GM23248 (cell line): Measurements from ENCODE around the gene RWDD4. TPM values are rescaled to one million over a fixed set of nuclear protein-coding genes. Genes with fewer than 3 reads are reported as not detected.
A peak's percentile ranks its signal among the peaks of the same experiment; 100 is the strongest.

Experiments
- DNase-seq: peaks from one replicate; pipeline ENCODE4 v3.0.0-alpha.2; 2015
- H2AFZ ChIP-seq: fragments of 200-600 bp; sonication (generic); 2 replicates; pipeline ENCODE4 v1.6.1; 2016; ENCODE audit warnings: antibody characterized with exemption
- H3F3A ChIP-seq: fragments of 200-600 bp; sonication (generic); 2 replicates; pipeline ENCODE4 v1.6.1; 2016; ENCODE audit warnings: mild to moderate bottlenecking, antibody characterized with exemption, mixed run types; ENCODE audit not compliant: insufficient read depth
- H3K27ac ChIP-seq: fragments of 200-600 bp; sonication (generic); 2 replicates; pipeline ENCODE4 v1.5.1; 2016; ENCODE audit warnings: mild to moderate bottlenecking
- H3K27me3 ChIP-seq: fragments of 200-600 bp; sonication (generic); replicated peaks from 2 replicates; pipeline ENCODE4 v1.6.1; 2016; ENCODE audit warnings: mild to moderate bottlenecking; ENCODE audit not compliant: insufficient read depth
- H3K36me3 ChIP-seq: fragments of 200-600 bp; sonication (generic); 2 replicates; pipeline ENCODE4 v1.6.1; 2016; ENCODE audit warnings: low read depth, mild to moderate bottlenecking
- H3K4me1 ChIP-seq: fragments of 200-600 bp; sonication (generic); 2 replicates; pipeline ENCODE4 v1.6.1; 2016; ENCODE audit warnings: mild to moderate bottlenecking; ENCODE audit not compliant: insufficient read depth
- H3K4me2 ChIP-seq: fragments of 200-600 bp; sonication (generic); one replicate; pipeline ENCODE4 v1.6.1; 2016; ENCODE audit warnings: mild to moderate bottlenecking; ENCODE audit not compliant: unreplicated experiment
- H3K4me3 ChIP-seq: fragments of 200-600 bp; sonication (generic); 2 replicates; pipeline ENCODE4 v1.5.1; 2016; ENCODE audit warnings: mild to moderate bottlenecking
- H3K79me2 ChIP-seq: fragments of 200-600 bp; sonication (generic); 2 replicates; pipeline ENCODE4 v1.6.1; 2016; ENCODE audit warnings: mild to moderate bottlenecking; ENCODE audit not compliant: insufficient read depth
- H3K9ac ChIP-seq: fragments of 200-600 bp; sonication (generic); 2 replicates; pipeline ENCODE4 v1.6.1; 2016; ENCODE audit warnings: mild to moderate bottlenecking
- H3K9me2 ChIP-seq: fragments of 200-600 bp; sonication (generic); 2 replicates; pipeline ENCODE4 v1.6.1; 2016; ENCODE audit warnings: mixed run types, mild to moderate bottlenecking, moderate library complexity; ENCODE audit not compliant: insufficient read depth
- H3K9me3 ChIP-seq: fragments of 200-600 bp; sonication (generic); one replicate; pipeline ENCODE4 v1.6.1; 2017; ENCODE audit warnings: low read depth
- H4K20me1 ChIP-seq: fragments of 200-600 bp; sonication (generic); 2 replicates; pipeline ENCODE4 v1.6.0; 2016; ENCODE audit not compliant: insufficient read depth
- EZH2 ChIP-seq: fragments of 200-600 bp; sonication (generic); IDR thresholded peaks from 2 replicates; pipeline ENCODE4 v1.6.1; 2018; ENCODE audit warnings: antibody characterized with exemption, mild to moderate bottlenecking; ENCODE audit not compliant: insufficient read depth, poor library complexity, severe bottlenecking
- EZH2phosphoT487 ChIP-seq: fragments of 200-600 bp; sonication (generic); IDR thresholded peaks from 2 replicates; pipeline ENCODE4 v1.6.1; 2018; ENCODE audit warnings: antibody characterized with exemption, moderate library complexity, mild to moderate bottlenecking, low read depth; ENCODE audit not compliant: insufficient read depth
- WGBS, 2 experiments: methylation state at CpG; one replicate each; pipeline ENCODE4 v1.1.6; 2015 to 2017; ENCODE audit warnings: low lambda C conversion rate in 2 of 2, low coverage in 1 of 2; ENCODE audit errors: missing lambda C conversion rate in 2 of 2; 5-methylcytosine and 5-hydroxymethylcytosine counted together
- in situ Hi-C: fragments of 300-500 bp; cut with MboI; formaldehyde crosslinking; loops from 2 replicates; pipeline ENCODE4 v1.15.0; 2020
- polyA plus RNA-seq: library from polyadenylated mRNA; unstranded; fragments of >200 nt; fragmentation: Nextera tagmentation; extraction: Ambion mirVana; gene quantifications from 2 replicates; pipeline ENCODE4 v1.2.1, GENCODE V29; 2016
- total RNA-seq: library from RNA; depleted of rRNA; stranded (reverse); fragments of >200 nt; shearing (Covaris generic); gene quantifications from 2 replicates; pipeline ENCODE4 v1.2.3, GENCODE V29; 2014

RWDD4 gene
- total and polyA plus RNA-seq, 2 experiments from 2014 or later: 38.0 to 41.6 TPM

- H3K27ac ChIP-seq: no peak overlapping the region
- no peak overlapping the region for H2AFZ ChIP-seq
- no peaks in the 10 kb centered on the region for H3K9me3 ChIP-seq
- no peaks in the 10 kb centered on the region for H3K36me3 ChIP-seq
- H3K27me3 ChIP-seq: peaks cover 8% of the 10 kb centered on the region; the same call in 1 of the 2 replicates
- no peaks in the 10 kb centered on the region for H3F3A ChIP-seq
- 89 to 90% methylated on average over 9 of the region's 9 CpGs for WGBS, 2 experiments
- H3K79me2 ChIP-seq: no peaks in the 10 kb centered on the region
- DNase-seq: no peak
- no peak overlapping the region for H3K9ac ChIP-seq
- no peaks in the 10 kb centered on the region for H3K4me1 ChIP-seq
- H3K4me3 ChIP-seq: no peak overlapping the region
- TF ChIP-seq EZH2phosphoT487 (no peak), EZH2 (no peak)
- H4K20me1 ChIP-seq: no peaks in the 10 kb centered on the region
- in situ Hi-C loops: no loop called here
- H3K9me2 ChIP-seq: no peaks in the 10 kb centered on the region
- H3K4me2 ChIP-seq: no peak overlapping the region
Observed at GRCh38 chr4:183609151-183609550, 49.8 kb downstream of the RWDD4 start.

- Histone ChIP-seq H3K79me2 (no peaks in the 10 kb centered on the region), H3K4me3 (no peak overlapping the region), H2AFZ (no peak overlapping the region), H3K27me3 (no peaks in the 10 kb centered on the region), H3K9ac (no peak overlapping the region), H3F3A (no peaks in the 10 kb centered on the region), H3K4me1 (no peaks in the 10 kb centered on the region), H3K36me3 (no peaks in the 10 kb centered on the region), H3K9me2 (no peaks in the 10 kb centered on the region), H4K20me1 (no peaks in the 10 kb centered on the region), H3K9me3 (no peaks in the 10 kb centered on the region), H3K27ac (no peak overlapping the region), H3K4me2 (no peak overlapping the region)
- WGBS, 2 experiments: 56 to 60% methylated on average over 4 of the region's 4 CpGs
- in situ Hi-C loops: no loop called here
- TF ChIP-seq EZH2phosphoT487 (no peak), EZH2 (no peak)
- no peak for DNase-seq
Observed at GRCh38 chr4:183607894-183608293, 51.1 kb downstream of the RWDD4 start.

GRCh38 chr4:183602557-183603027 lies 56.4 kb downstream of the RWDD4 start:
- Histone ChIP-seq H3K4me2 (no peak overlapping the region), H3K27ac (no peak overlapping the region), H3K4me1 (no peaks in the 10 kb centered on the region), H3K27me3 (no peaks in the 10 kb centered on the region), H3K36me3 (no peaks in the 10 kb centered on the region), H3K79me2 (no peaks in the 10 kb centered on the region), H4K20me1 (no peaks in the 10 kb centered on the region), H3F3A (no peaks in the 10 kb centered on the region), H3K9me3 (no peaks in the 10 kb centered on the region), H3K4me3 (no peak overlapping the region), H3K9ac (no peak overlapping the region), H3K9me2 (no peaks in the 10 kb centered on the region), H2AFZ (peak overlapping the region; percentile 72)
- TF ChIP-seq EZH2: no peak
- TF ChIP-seq EZH2phosphoT487: no peak
- WGBS, 2 experiments: 43 to 52% methylated on average over 6 of the region's 6 CpGs
- in situ Hi-C loops: loop anchor here (5.0 kb wide), 1 partner anchor 130 kb away; no protein-coding TSS in a partner anchor
- peak; percentile 53 for DNase-seq

- no peaks in the 10 kb centered on the region for H4K20me1 ChIP-seq
- in situ Hi-C loops: loop anchor here (5.0 kb wide), 1 partner anchor 129 kb away; no protein-coding TSS in a partner anchor
- no peaks in the 10 kb centered on the region for H3K9me2 ChIP-seq
- TF ChIP-seq EZH2phosphoT487 (no peak), EZH2 (no peak)
- no peaks in the 10 kb centered on the region for H3K79me2 ChIP-seq
- no peak overlapping the region for H3K9ac ChIP-seq
- H3K9me3 ChIP-seq: no peaks in the 10 kb centered on the region
- H3K27me3 ChIP-seq: no peaks in the 10 kb centered on the region
- H3K27ac ChIP-seq: no peak overlapping the region
- H2AFZ ChIP-seq: no peak overlapping the region
- H3K4me2 ChIP-seq: no peak overlapping the region
- no peak overlapping the region for H3K4me3 ChIP-seq
- WGBS, 2 experiments: 68 to 71% methylated on average over 1 of the region's 1 CpG
- no peak for DNase-seq
- no peaks in the 10 kb centered on the region for H3K36me3 ChIP-seq
- no peaks in the 10 kb centered on the region for H3F3A ChIP-seq
- H3K4me1 ChIP-seq: no peaks in the 10 kb centered on the region
Observed at GRCh38 chr4:183601381-183601780, 57.6 kb downstream of the RWDD4 start.

GRCh38 chr4:183600189-183600685 lies 58.7 kb downstream of the RWDD4 start:
- H2AFZ ChIP-seq: no peak overlapping the region
- H3K79me2 ChIP-seq: no peaks in the 10 kb centered on the region
- H3K9ac ChIP-seq: no peak overlapping the region
- 86 to 89% methylated on average over 3 of the region's 3 CpGs for WGBS, 2 experiments
- H3K4me1 ChIP-seq: no peaks in the 10 kb centered on the region
- no peaks in the 10 kb centered on the region for H3K27me3 ChIP-seq
- H3K9me3 ChIP-seq: no peaks in the 10 kb centered on the region
- no peak overlapping the region for H3K4me2 ChIP-seq
- no peak overlapping the region for H3K27ac ChIP-seq
- in situ Hi-C loops: loop anchor here (5.0 kb wide), 1 partner anchor 128 kb away; no protein-coding TSS in a partner anchor
- H4K20me1 ChIP-seq: no peaks in the 10 kb centered on the region
- H3F3A ChIP-seq: no peaks in the 10 kb centered on the region
- no peaks in the 10 kb centered on the region for H3K36me3 ChIP-seq
- TF ChIP-seq EZH2 (no peak), EZH2phosphoT487 (no peak)
- no peaks in the 10 kb centered on the region for H3K9me2 ChIP-seq
- DNase-seq: peak; percentile 25
- no peak overlapping the region for H3K4me3 ChIP-seq
